A172 (cell line): ENCODE measurements around the gene BIRC7. TPM values are rescaled to one million over a fixed set of nuclear protein-coding genes. Genes with fewer than 3 reads are reported as not detected.
A peak's percentile ranks its signal among the peaks of the same experiment; 100 is the strongest.

Experiments used
- DNase-seq: peaks from one replicate; pipeline ENCODE4 v3.0.0-alpha.2; 2015; ENCODE audit warnings: low spot score
- total RNA-seq: library from RNA; depleted of rRNA; stranded (reverse); fragments of >200 nt; shearing (Covaris generic); gene quantifications from 2 replicates; pipeline ENCODE4 v1.2.3, GENCODE V29; 2014

The BIRC7 gene
- total RNA-seq, 1 experiment from 2014 or later = not detected

GRCh38 chr20:63225082-63225454, 10.6 kb upstream of the BIRC7 start:
- no peak for DNase-seq

GRCh38 chr20:63226042-63226943, 9.4 kb upstream of the BIRC7 start:
- peak; percentile 81 for DNase-seq

- DNase-seq = no peak
Observed at GRCh38 chr20:63227260-63227659, 8.4 kb upstream of the BIRC7 start.

GRCh38 chr20:63228806-63229205, 6.9 kb upstream of the BIRC7 start:
- no peak for DNase-seq

- no peak for DNase-seq
Observed at GRCh38 chr20:63230800-63231268, 4.9 kb upstream of the BIRC7 start.

GRCh38 chr20:63232235-63233060, 3.3 kb upstream of the BIRC7 start:
- DNase-seq = peak; percentile 97

- no peak for DNase-seq
Observed at GRCh38 chr20:63233061-63233344, 2.7 kb upstream of the BIRC7 start.

GRCh38 chr20:63233924-63234323, 1.8 kb upstream of the BIRC7 start:
- DNase-seq = no peak

GRCh38 chr20:63234693-63235398, 859 bp upstream of the BIRC7 start:
- DNase-seq = no peak

- DNase-seq = no peak
Observed at GRCh38 chr20:63236116-63236837, 572 bp downstream of the BIRC7 start.

- DNase-seq = no peak
Observed at GRCh38 chr20:63238031-63238430, 2.3 kb downstream of the BIRC7 start.

GRCh38 chr20:63238514-63239125, 2.9 kb downstream of the BIRC7 start:
- DNase-seq = no peak

- no peak for DNase-seq
Observed at GRCh38 chr20:63239431-63239830, 3.7 kb downstream of the BIRC7 start.

GRCh38 chr20:63240004-63240403, 4.3 kb downstream of the BIRC7 start:
- DNase-seq = no peak

- DNase-seq = no peak
Observed at GRCh38 chr20:63241272-63241671, 5.6 kb downstream of the BIRC7 start.

- no peak for DNase-seq
Observed at GRCh38 chr20:63242736-63243135, 7.0 kb downstream of the BIRC7 start.

GRCh38 chr20:63243604-63244247, 8.0 kb downstream of the BIRC7 start:
- no peak for DNase-seq

GRCh38 chr20:63244468-63244867, 8.8 kb downstream of the BIRC7 start:
- DNase-seq = no peak

GRCh38 chr20:63246490-63247288, 11.0 kb downstream of the BIRC7 start:
- DNase-seq = no peak
